SKM-1 treated with dmso at 0.1 percent for 144 hours (cell line): ENCODE data around the gene WDR93.
"Not testable (repeated sequence)": the region's sequence is repeated elsewhere in the genome, so short reads cannot be mapped to it uniquely, and the experiment has no call there.

ENCODE experiments used
- DNase-seq: peaks from one replicate; lab custom pipeline; 2025; ENCODE audit not compliant: unreplicated experiment; lab: John Stamatoyannopoulos, UW

WDR93 gene

DNA sequence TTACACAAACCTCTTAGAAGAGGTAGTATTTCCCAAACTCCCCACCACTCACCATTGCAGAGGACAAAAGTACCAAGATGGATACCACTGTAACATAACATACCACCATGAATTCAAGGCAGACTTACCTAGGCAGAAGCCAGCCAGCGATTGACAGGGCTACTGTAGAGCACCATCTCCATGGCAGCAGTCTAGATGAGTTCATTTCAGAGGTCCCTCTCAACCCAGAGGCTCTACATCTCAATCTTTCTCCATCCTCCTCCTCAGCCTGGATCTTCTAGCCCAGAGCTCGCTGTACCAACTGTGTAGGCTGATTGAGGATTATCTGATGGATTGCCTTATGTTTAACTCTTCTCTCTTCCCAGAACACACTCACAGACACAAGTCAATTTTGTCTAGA lies 9.5 kb upstream of the WDR93 start:
- DNase-seq: no peak

DNA sequence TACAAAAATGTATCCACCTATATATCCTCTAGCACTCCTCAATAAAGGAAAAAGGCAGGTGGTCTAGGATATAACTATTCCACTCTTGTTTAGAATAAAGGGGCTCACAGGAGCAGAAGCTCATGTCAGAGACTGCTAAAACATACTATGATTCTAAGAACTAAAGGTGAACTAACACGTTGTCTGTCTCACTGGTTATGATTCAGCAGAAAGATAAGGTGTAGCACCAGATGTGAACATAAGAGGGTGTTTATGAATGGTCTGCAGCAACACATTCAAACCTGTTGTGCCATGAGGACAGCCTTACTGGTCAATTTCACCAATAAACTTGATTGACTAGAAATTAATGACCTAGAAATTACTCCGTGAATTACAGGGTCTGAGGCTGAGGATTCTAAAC lies 4.6 kb upstream of the WDR93 start:
- no peak for DNase-seq

DNA sequence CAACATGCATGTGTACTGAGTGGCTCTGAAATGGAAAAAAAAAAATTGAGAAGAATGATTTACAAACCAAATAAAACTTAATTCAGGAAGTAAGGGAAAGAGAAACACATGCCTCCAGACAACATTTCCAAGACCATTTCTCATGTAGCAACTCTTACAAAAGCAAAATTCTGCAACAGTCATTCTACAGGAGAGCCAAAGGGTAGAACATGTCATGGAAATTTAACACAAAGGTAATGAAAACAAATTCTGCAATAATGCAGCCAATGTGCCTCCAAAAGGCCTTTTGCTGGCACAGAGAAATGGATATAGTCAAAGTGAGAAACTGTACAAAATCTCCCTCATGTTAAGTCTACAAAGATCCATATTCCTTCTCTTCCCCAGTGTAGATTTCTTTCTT lies 4.1 kb upstream of the WDR93 start:
- DNase-seq: no peak

DNA sequence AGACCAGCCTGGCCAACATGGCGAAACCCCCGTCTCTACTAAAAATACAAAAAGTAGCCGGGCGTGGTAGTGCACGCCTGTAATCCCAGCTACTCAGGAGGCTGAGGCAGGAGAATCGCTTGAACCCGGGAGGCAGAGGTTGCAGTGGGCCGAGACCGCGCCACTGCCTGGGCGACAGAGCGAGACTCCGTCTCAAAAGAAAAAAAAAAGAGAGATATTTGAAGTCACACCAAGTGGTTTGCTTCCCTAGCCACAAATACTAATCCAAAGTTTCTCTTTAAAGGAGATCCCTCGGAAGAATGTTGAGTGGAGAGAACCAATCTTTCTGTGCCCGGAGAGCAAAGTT lies 708 bp upstream of the WDR93 start:
- not testable (repeated sequence) for DNase-seq

DNA sequence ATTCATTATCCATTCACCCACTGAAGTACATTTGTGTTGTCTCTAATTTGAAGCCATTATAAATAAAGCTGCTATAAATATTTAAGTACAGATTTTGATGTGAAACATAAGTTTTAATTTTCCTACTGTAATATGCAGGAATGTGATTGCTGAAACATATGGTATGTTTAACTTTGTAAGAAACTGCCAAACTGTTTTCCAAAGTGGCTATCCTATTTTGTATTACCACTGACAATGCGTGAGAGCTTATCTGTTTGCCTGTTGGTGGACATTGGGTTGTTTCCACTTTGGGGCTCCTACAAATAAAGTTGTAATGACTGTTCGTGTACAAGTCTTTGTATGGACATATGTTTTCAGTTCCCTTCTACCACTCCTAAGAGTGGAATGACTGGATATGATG lies 2.5 kb downstream of the WDR93 start:
- DNase-seq: no peak

DNA sequence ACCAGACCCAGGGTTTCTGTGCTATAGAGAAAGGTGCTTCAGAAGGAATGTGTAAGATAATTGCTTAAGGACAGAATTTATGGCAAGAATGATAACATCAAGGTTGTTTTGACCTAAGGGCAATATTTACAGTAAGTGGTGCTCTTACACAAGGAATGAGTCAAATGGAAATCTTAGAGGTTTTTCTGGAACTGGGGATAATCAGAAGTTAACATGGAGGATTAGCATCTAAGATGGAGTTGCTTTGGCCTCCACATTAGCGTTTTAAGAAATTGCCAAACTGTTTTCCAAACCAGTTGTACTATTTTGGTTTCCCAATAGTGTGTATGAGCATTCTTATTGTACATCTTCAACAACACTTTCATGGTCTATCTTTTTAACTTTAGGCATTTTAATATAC lies 3.1 kb downstream of the WDR93 start:
- no peak for DNase-seq

DNA sequence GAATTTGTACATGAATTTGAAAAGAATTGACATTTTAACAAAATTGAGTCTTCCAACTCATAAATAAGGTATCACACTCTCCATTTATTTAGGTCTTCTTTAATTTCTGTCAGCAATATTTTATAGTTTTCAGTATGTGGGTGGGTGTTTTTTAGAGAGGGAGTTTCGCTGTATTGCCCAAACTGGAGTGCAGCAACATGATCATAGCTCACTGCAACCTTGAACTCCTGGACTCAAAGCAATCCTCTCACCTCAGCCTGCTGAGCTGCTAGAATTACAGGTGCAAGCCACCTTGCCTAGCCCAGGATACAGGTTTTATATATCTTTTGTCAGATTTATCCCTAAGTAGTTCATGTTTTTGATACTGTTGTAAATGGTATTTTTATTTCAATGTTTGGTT lies 4.6 kb downstream of the WDR93 start:
- no peak for DNase-seq

DNA sequence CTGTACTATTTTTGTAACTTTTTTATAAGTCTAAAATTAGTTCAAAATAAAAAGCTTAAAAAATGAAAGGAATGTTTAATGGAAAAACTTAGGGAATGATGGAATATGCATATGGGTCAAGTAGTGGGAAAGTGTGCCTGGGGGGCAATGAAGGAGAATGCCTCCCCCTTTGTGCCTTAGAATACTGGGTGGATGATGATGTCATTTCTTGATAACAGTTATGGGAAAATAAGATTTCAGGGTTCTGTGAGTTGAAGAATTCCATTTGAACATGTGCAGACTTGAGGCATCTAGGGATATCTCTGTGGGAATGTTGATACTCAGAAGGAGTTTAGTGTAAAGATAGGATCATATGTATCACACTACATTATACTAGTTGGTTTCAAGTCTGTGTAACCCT lies 13.8 kb downstream of the WDR93 start:
- DNase-seq: no peak

DNA sequence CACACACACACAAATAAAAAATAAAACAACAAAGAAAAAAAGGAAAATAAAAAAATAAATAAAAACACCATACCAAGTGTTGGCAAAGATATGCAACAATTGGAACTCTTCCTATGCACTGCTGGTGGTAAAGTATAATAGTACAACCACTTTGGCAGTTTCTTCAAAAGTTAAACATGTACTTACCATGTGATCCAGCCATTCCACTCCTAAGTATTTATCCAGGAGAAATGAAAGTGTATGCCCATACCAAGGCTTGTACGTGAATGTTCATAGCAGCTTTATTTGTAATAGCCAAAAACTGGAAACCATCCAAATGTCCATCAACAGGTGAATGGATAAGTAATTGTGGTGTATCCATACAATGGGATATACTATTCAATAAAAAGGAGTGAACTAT lies 17.0 kb downstream of the WDR93 start:
- DNase-seq: no peak

DNA sequence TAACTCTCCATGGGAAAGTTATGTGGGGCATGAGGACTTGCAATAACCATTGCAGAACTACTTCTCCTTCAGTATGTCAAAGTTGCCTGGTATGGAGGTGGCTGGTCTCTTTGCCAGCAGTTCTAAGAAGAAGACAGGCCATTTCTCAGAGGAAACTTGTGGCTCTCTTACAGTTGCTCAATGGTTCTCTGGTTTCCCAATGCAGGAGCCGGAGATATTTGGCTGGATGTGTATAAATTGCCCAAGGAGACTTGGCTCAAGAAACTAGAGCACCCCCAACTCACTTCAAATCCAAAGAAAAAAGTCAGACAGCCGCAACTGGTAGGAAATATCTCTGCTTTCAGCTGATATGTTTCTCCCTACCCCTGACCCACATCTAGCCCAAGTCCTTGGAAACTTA lies 24.2 kb downstream of the WDR93 start:
- DNase-seq: peak; percentile 56

DNA sequence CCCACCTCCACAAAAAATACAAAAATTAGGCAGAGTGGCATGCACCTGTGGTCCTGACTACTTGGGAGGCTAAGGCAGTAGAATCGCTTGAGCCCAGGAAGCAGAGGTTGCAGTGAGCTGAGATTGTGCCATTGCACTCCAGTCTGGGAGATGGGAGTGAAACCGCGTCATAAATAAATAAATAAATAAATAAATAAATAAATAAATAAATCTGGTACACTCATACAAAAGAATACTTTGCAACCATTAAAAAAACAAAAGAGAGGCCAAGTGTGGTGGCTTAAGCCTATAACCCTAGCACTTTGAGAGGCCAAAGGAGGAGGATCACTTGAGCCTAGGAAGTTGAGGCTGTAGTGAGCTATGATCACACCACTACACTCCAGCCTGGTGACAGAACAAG lies 32.4 kb downstream of the WDR93 start:
- no peak for DNase-seq

DNA sequence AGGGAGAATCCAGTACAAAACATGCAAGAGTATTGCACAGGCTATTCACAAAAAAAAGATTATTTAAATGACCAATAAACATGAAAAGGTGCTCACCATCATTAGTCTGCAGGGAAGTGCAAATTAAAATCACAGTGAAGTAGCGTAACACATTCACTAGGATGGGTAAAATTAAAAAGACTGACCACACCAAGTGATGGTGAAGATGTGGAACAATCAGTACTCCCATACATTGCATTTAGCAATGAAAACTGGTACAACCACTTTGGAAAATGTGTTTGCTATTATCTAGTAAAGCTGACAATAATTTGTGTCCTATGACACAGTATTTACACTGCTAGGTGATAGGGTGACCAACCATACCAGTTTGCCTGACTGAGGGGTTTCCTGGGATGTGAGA lies 34.0 kb downstream of the WDR93 start:
- no peak for DNase-seq

DNA sequence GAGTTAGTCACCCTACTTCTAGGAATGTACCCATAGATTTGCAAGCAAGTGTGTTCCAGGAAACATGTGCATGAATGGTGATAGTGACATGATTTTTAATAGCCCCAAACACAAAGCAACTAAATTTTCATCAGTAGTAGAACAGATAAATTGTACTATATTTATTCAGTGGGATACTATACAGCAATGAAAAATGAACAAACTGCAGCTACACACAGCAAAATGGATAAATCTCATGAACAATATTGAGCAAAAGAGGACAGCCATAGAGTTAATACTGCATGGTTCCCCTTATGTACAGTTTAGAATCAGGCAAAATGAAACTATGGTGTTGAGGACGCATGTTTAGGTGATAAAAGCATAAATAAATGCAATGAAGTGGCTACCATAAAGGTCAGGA lies 34.5 kb downstream of the WDR93 start:
- DNase-seq: no peak

DNA sequence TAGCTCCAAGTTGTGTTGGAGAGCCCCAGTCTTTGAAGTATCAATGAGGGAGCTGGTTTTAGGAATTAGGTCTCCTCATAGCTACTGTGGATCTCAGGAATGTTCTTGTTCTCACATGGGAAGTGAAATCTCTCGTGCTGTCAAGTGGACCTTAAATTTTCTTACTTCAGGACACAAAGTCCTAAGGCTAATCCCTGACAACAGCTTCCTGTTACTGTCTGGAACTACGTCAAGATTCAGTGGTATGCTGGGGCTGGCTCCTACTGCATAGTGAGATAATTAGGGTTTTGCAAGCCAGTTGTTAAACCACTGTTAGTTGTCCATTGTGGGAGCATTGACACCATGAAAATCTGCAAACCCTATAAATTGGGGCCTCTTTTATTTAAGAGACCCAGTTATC lies 37.6 kb downstream of the WDR93 start:
- no peak for DNase-seq

DNA sequence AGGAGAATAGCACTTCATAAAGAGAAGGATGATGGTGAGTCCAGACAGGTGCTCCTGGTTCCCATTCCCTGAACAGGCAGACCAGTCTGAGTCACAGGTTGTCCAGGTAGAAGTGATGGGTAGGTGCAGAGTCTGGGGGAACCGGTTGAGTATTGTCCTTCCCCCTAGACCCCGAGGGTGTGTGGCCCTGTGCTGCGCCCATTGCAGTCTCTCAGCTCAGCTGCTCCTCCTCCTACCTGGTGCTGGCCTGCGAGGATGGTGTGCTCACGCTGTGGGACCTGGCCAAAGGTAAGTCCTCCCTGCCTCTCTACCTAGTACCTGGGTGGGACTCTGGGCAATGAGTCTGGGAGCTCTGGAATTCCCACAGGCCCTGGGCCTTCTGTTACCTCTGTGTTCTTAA lies 40.7 kb downstream of the WDR93 start:
- no peak for DNase-seq

DNA sequence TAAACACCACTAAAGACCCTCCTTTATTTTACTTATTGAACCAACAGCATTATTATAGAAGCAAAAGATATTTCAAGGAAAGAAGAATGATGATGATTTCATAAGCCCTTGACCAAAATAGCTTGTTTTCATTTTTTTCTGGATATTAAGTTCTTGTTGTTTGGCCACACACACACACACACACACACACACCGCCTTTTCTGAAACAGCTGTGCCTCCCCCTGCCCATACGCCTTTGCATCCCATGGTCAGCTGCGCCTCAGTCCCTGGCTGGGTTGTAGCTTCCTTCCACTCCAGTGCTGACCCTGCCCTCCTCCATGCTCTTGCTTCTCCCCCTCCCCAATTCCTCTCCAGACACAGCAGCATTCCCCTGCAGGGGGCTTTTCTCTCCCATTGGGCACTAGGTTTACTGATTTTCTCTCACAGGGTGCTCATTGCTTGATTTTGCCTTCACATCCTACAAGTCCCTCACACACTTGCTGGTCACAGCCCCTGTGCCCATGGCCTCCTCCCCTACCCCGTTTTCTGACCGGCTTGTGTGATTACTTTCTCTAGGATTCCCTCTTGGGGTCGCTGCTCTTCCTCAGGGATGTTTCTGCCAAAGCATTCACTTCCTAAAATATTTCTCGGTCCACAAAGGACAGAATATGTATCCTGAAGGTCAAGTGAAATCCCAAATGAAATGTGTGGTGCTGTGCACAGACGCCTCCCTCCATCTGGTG lies 42.0 kb downstream of the WDR93 start:
- DNase-seq: no peak

DNA sequence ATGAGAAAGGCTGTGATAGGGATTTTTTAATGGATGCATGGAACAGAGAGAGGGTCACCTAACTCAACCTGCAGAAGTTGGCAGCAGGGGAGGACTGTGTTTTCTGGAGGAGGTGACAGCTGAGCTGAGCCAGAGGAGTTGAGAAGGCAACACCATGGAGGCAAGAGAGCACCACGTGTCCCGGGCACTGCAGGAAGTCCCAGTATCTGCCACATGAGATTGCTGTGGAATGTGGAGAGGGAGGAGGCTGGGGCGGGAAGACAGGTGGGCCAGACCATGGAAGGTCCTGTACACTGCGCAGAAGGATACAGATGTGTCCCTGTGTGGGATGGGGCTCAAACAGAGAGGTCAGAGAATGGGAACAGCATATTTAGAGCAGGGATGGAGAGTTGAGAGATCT lies 45.2 kb downstream of the WDR93 start:
- no peak for DNase-seq

DNA sequence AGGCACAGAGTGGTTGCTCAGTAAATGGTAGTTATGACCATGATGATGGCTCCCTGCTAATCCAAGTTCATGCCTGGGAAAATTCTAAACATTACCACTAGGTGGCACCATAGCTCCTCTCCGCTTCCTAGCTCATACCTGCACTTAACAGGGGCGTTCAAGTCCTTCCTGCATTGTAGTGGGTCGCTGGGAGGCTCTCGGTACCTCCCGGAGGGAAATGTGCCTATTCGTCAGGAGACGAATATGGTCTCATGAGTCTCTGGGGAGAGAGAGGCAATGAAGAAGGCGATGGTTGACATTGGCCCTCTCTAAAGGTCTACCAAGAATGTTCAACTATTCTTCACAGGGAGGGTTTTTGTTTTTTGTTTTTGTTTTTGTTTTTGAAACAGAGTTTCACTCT lies 49.5 kb downstream of the WDR93 start:
- DNase-seq: peak; percentile 77

DNA sequence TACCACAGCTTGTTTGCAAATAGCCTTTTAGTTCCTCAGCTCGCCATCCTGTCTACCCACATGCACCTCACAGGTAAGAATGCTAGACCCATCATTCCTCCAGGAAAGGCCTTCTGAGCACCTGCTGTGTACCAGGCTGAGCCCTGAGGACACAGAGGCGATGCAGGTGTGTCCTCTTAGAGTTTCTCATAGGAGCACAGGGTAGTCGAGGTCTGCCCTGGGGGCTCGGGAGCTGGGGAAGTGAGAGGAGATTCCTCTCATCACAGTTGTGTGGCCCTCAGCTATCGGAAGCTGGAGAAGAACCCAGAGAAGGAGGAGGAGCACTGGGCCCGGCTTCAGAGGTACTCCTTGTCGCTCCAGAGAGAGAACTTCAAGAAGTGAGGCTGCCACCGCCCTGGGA lies 52.4 kb downstream of the WDR93 start:
- DNase-seq: no peak

DNA sequence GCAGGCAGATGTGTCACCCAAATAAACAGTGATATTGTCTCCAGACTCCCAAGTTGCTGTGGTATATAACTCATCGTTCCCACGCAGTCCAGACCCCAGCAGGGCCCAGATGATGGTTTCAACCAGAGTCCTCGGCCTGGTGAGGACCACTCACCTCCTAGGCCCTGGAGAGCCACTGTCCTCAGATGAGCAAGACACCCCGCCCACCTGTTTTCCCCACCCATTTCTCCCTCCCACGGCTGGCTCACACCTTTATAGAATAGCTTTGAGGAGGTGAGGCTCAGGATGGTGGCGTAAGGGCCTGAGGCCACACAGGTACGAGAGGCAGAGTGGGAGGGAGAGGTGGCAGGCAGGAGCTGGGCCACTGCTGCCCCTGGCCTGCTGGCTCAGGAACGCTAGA lies 53.0 kb downstream of the WDR93 start:
- DNase-seq: no peak

DNA sequence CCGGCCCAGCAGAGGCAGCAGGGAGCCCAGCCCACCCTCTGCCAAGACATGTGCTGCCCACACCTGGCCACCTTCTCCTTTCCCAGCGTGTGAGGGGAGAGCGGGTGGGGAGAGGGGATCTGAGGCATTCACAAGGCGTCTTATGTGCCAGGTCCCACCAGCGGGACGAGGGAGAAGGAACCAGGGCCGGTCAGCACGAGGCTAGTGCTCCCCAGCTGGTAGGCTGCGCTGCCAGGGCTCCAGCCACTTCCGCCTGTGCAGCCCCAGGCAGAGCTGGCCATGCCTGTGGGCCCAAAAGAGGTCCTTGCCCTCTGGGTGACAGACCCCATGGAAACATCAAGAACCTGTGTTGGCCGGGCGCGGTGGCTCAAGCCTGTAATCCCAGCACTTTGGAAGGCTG lies 54.5 kb downstream of the WDR93 start:
- DNase-seq: no peak

DNA sequence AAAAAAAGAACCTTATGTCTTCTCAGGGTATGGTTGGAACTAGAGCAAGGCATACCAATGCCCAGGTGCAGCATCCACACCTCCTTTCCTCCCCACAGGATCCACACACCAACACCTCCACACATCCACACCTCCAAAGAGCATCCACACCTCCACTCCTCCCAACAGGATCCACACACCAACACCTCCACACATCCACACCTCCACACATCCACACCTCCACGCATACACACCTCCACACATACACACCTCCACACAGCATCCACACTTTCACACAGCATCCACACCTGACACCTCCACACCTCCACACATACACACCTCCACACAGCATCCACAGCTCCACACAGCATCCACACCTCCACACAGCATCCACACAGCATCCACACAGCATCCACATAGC lies 55.2 kb downstream of the WDR93 start:
- no peak for DNase-seq

DNA sequence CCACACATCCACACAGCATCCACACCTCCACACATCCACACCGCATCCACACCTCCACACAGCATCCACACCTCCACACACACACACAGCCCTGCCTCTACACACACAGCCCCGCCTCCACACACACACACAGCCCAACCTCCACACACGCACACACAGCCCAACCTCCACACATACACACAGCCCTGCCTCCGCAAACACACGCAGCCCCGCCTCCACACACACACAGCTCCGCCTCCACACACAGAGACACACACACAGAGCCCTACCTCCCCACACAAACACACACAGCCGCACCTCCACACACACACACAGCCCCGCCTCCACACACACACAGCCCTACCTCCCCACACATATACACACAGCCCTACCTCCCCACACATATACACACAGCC lies 55.8 kb downstream of the WDR93 start:
- DNase-seq: no peak
